ENCODE measurements around the gene TRAF6. TPM values are rescaled to one million over a fixed set of nuclear protein-coding genes. Genes with fewer than 3 reads are reported as not detected.
A peak's percentile ranks its signal among the peaks of the same experiment; 100 is the strongest.

The TRAF6 gene
- polyA plus RNA-seq, 1 of the 3 experiments (the other 2 are of a cell fraction) = 4.3 TPM

DNA sequence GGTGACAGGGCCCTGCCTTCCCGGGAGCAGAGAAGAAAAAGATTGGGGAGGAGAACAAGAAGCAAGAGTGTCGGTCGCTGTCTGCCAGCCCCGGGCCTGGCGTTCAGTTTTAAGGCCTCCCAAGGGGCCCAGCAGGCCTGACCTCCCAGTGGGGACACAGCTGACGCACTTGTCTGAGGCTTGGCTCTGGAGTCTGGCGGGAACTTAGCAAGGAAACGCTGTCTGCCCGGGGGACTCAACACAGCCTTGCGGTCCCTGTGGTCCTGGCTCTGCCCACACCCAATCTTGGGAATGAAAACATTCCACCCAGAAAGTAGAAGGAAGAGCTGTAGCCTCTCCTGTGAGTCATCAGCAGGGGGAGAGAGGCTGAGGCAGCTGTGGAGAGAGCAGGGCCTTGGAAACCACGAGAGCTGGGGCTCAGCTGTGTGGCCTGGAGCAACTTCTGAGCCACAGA is 54.4 kb downstream of the TRAF6 start (continued):
- TF ChIP-seq CTCF (IDR thresholded peaks at IDR 0.05) (no peak), TAF1 (IDR thresholded peaks at IDR 0.05; ENCODE audit: borderline replicate concordance, low read depth, low read length) (0 out of 2 replicates have a peak, but pooled peaks have one; percentile 7)

DNA sequence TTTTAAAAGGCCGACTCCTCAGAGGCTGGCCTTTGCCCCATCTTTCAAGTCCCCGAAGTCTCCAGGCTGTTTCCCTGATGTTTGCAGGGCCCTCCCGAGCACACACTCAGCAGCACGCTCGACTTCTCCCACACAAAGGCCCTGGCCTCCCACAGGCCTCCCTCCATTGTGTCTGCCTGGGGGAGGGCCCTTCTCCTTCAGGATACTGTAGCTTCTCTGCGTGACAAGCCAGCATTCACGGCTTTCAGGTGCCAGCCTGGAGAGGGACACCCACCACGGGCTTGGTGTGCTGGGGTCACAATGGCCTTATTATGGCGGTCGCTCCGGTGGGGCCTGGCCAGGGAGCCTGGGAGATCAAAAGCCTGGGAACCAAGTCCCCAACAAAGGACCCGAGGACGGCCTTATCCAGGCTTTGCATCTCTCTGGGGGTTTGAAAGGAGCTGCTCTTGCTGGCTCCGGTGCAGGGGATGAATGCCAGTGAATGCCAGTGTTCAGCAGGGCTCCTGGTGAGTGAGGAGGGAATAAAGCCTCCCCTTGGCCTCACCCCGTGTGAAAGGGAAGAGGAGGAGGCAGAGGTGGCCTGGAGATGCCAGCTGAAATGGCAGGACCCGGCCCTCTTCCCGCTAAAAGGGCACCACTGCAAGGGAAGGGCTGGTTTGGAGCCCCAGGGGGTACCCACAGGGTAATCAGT is 55.0 kb downstream of the TRAF6 start:
- no peak overlapping the region for H3K4me3 ChIP-seq (ENCODE audit: low read depth in 2 of 2, low read length in 1 of 2)
- H2AFZ ChIP-seq (ENCODE audit: low read depth) = peak overlapping the region; percentile 81
- TF ChIP-seq IRF3 (IDR thresholded peaks at IDR 0.05; ENCODE audit: low read depth, low read length) (no peak), ZBTB33 (IDR thresholded peaks at IDR 0.05; ENCODE audit: borderline replicate concordance, low read depth) (no peak), EZH2phosphoT487 (IDR thresholded peaks at IDR 0.05; ENCODE audit: borderline replicate concordance, low read depth) (no peak)
- TF ChIP-seq, protein P1, sequence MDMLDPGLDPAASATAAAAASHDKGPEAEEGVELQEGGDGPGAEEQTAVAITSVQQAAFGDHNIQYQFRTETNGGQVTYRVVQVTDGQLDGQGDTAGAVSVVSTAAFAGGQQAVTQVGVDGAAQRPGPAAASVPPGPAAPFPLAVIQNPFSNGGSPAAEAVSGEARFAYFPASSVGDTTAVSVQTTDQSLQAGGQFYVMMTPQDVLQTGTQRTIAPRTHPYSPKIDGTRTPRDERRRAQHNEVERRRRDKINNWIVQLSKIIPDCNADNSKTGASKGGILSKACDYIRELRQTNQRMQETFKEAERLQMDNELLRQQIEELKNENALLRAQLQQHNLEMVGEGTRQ (IDR thresholded peaks at IDR 0.05; ENCODE audit: borderline replicate concordance, low read depth, low read length) = no peak
- H3K27me3 ChIP-seq (ENCODE audit: insufficient read depth) = no peaks in the 10 kb centered on the region
- peak overlapping the region; percentile 58; the same call in 1 of the 2 replicates for H3K9ac ChIP-seq
- H3K27ac ChIP-seq (ENCODE audit: low read depth in 2 of 2, low read length in 1 of 2) = peak overlapping the region in 1 of 2 experiments; percentile 86; a peak in 2 of 4 replicates
- no peaks in the 10 kb centered on the region for H3K9me2 ChIP-seq
- H3K4me1 ChIP-seq (ENCODE audit: control insufficient read depth in 1 of 2, insufficient read depth in 2 of 2, low read depth in 1 of 2, low read length in 1 of 2) = peaks cover 7 to 39% of the 10 kb centered on the region in 2 experiments
- no peak for DNase-seq
- H3F3A ChIP-seq (replicated peaks; ENCODE audit: insufficient read depth) = peaks cover 4% of the 10 kb centered on the region
- no peaks in the 10 kb centered on the region for H3K9me3 ChIP-seq
- WGBS (ENCODE audit: low lambda C conversion rate) = 90% methylated on average over 15 of the region's 17 CpGs
- ChIA-PET POLR2A (no interaction called here), CTCF (interaction anchor here (0.9 to 1.3 kb wide), 3 partner anchors 38 to 1869 kb away, joined by 3 to 4 read pairs (median 3); no protein-coding TSS in a partner anchor)
- H4K20me1 ChIP-seq (ENCODE audit: insufficient read depth) = no peaks in the 10 kb centered on the region
- no peaks in the 10 kb centered on the region for H3K36me3 ChIP-seq (replicated peaks in 1 of 2; ENCODE audit: control insufficient read depth in 1 of 2, insufficient read depth in 2 of 2, low read length in 1 of 2)
- H3K4me2 ChIP-seq = peak overlapping the region; percentile 10; the same call in 1 of the 2 replicates
- H3K79me2 ChIP-seq (ENCODE audit: insufficient read depth) = no peaks in the 10 kb centered on the region

Measured in SK-N-SH (cell line).